K562 (cell line): ENCODE measurements around the gene SEC22C. TPM values are rescaled to one million over a fixed set of nuclear protein-coding genes. Genes with fewer than 3 reads are reported as not detected.

ENCODE experiments used
- CAMTA2 ChIP-seq: fragments of 250-450 bp; sonication (Bioruptor Pico); conservative IDR thresholded peaks from 2 replicates; pipeline ENCODE4 v1.5.1; 2022
- CC2D1A ChIP-seq: fragments of 450-650 bp; IDR thresholded peaks from 2 replicates; pipeline ENCODE4 v1.6.1; 2017; ENCODE audit warnings: mild to moderate bottlenecking
- CREM ChIP-seq: IDR thresholded peaks from 2 replicates; pipeline ENCODE4 v1.6.1; 2014; ENCODE audit warnings: antibody characterized with exemption, low read depth
- FOSL1 ChIP-seq: fragments of 200-800 bp; sonication (Bioruptor generic); conservative IDR thresholded peaks from 2 replicates; pipeline ENCODE4 v1.6.1; 2016; ENCODE audit warnings: missing genetic modification characterization, missing compliant biosample characterization
- FOXP1 ChIP-seq: sonication (generic); formaldehyde crosslinking; IDR thresholded peaks from 2 replicates; pipeline ENCODE4 v1.8.0; 2022; ENCODE audit warnings: mild to moderate bottlenecking, missing genetic modification reagents
- GTF2B ChIP-seq: IDR thresholded peaks from 2 replicates; pipeline ENCODE4 v1.6.1; 2011; ENCODE audit not compliant: insufficient read length; ENCODE audit errors: extremely low read depth
- IRF1 ChIP-seq: sonication (generic); formaldehyde crosslinking; IDR thresholded peaks from 2 replicates; pipeline ENCODE4 v1.8.0; 2022; ENCODE audit warnings: missing genetic modification reagents, mild to moderate bottlenecking, borderline replicate concordance
- LARP7 ChIP-seq: fragments of 450-650 bp; IDR thresholded peaks from 2 replicates; pipeline ENCODE4 v1.6.1; 2016
- PHF21A ChIP-seq: fragments of 450-650 bp; IDR thresholded peaks from 2 replicates; pipeline ENCODE4 v1.6.1; 2017; ENCODE audit warnings: low read depth, borderline replicate concordance
- SMAD3 ChIP-seq: fragments of 450-650 bp; formaldehyde crosslinking; conservative IDR thresholded peaks from 2 replicates; pipeline ENCODE4 v1.4.0; 2020; ENCODE audit warnings: mild to moderate bottlenecking
- SMARCB1 ChIP-seq: IDR thresholded peaks from 2 replicates; pipeline ENCODE4 v1.6.1; 2011; ENCODE audit warnings: improper control_type of control experiment, low read depth; ENCODE audit not compliant: insufficient read length
- SRSF3 ChIP-seq: fragments of 200-400 bp; formaldehyde crosslinking; IDR thresholded peaks from 2 replicates; pipeline ENCODE4 v1.6.1; 2016; ENCODE audit warnings: mild to moderate bottlenecking, low read length, moderate library complexity; ENCODE audit not compliant: insufficient read depth
- TAF7 ChIP-seq: fragments of 450-650 bp; IDR thresholded peaks from 2 replicates; pipeline ENCODE4 v1.6.1; 2016; ENCODE audit warnings: missing genetic modification characterization, missing compliant biosample characterization
- TEAD4 ChIP-seq, 2 experiments: sonication (generic) in 1 of 2; formaldehyde crosslinking in 1 of 2; IDR thresholded peaks; 2 replicates each; pipeline versions ENCODE4 v1.6.1 to v1.8.0; 2012 to 2022; ENCODE audit warnings: borderline replicate concordance in 1 of 2, inconsistent platforms in 1 of 2, low read length in 1 of 2, mild to moderate bottlenecking in 1 of 2, missing genetic modification reagents in 1 of 2
- ZNF165 ChIP-seq: fragments of 250-450 bp; sonication (Bioruptor Pico); IDR thresholded peaks from 2 replicates; pipeline ENCODE4 v1.4.0; 2020; ENCODE audit warnings: borderline replicate concordance
- ZNF407 ChIP-seq: fragments of 450-650 bp; IDR thresholded peaks from 2 replicates; pipeline ENCODE4 v1.6.1; 2016; ENCODE audit warnings: low read depth
- ZNF740 ChIP-seq, 3 experiments: fragments of 200-800 bp in 1 of 3; sonication (Bioruptor generic) in 1 of 3; sonication (generic) in 1 of 3; formaldehyde crosslinking in 1 of 3; IDR thresholded peaks; 2 replicates each; pipeline versions ENCODE4 v1.6.1 to v1.8.0; 2016 to 2022; ENCODE audit warnings: mild to moderate bottlenecking in 2 of 3, missing compliant biosample characterization in 2 of 3, missing genetic modification characterization in 2 of 3, missing genetic modification reagents in 1 of 3
- ZNF830 ChIP-seq: fragments of 250-450 bp; sonication (Bioruptor Pico); IDR thresholded peaks from 2 replicates; pipeline ENCODE4 v1.5.0; 2021; ENCODE audit warnings: mild to moderate bottlenecking
- polyA plus RNA-seq, 8 experiments: library from polyadenylated mRNA; depleted of rRNA in 4 of 8; stranded (reverse) in 5 of 8; unstranded in 3 of 8; fragments of >200 nt; fragmentation: Nextera tagmentation in 2 of 8; fragmentation: Illumina TruSeq in 1 of 8; extraction: Ambion mirVana in 2 of 8; extraction: Trizol in 1 of 8; gene quantifications; 2 replicates each; pipeline versions ENCODE4 v1.2.1 to v1.2.3, GENCODE V29; 2011 to 2014; ENCODE audit warnings: inconsistent platforms in 1 of 8, missing spikeins in 1 of 8
- total RNA-seq, 7 experiments: library from RNA; depleted of rRNA in 6 of 7; stranded (reverse); fragments of >200 nt in 6 of 7; fragmentation: Illumina TruSeq in 2 of 7; extraction: Trizol in 2 of 7; gene quantifications; 2 replicates each; pipeline versions ENCODE4 v1.2.1 to v1.2.3, GENCODE V29; 2011 to 2021; ENCODE audit warnings: low replicate concordance in 1 of 7

Gene SEC22C
- total and polyA plus RNA-seq, 9 of the 15 experiments (the other 6 are each of a cell fraction or from before 2014, with no cell fraction given) = 35.6 to 68.4 (median 50.7) TPM

GRCh38 chr3:42605546-42606173 lies 23.9 kb upstream of the SEC22C start (continued):
- TF ChIP-seq ZNF407 (no peak), LARP7 (0 out of 2 replicates have a peak, but pooled peaks have one; percentile 52), FOXP1 (CRISPR knock-in tag) (no peak), CREM (peak; percentile 60), ZNF740 (CRISPR knock-in tag; IDR thresholded peaks at IDR 0.05) (no peak), ZNF740 (tag; IDR thresholded peaks at IDR 0.05) (no peak), GTF2B (no peak), CAMTA2 (CRISPR knock-in tag) (no peak), SRSF3 (no peak), PHF21A (no peak), ZNF830 (no peak), TAF7 (tag) (no peak), FOSL1 (tag) (peak; percentile 93), SMARCB1 (peak; percentile 87), ZNF165 (no peak), TEAD4 (IDR thresholded peaks at IDR 0.05; ENCODE audit: low read length) (peak; percentile 77), TEAD4 (CRISPR knock-in tag; IDR thresholded peaks at IDR 0.05; ENCODE audit: borderline replicate concordance) (no peak), IRF1 (CRISPR knock-in tag) (no peak), SMAD3 (CRISPR knock-in tag) (no peak), CC2D1A (no peak)
